GM21526 (cell line): Measurements from ENCODE around the gene LZTFL1.

ENCODE experiments used
- ATAC-seq: cut with Tn5 transposase; IDR thresholded peaks from one replicate; pipeline ENCODE4 v1.9.1; 2021; ENCODE audit warnings: moderate library complexity; ENCODE audit not compliant: unreplicated experiment, low FRiP score

Gene LZTFL1

DNA sequence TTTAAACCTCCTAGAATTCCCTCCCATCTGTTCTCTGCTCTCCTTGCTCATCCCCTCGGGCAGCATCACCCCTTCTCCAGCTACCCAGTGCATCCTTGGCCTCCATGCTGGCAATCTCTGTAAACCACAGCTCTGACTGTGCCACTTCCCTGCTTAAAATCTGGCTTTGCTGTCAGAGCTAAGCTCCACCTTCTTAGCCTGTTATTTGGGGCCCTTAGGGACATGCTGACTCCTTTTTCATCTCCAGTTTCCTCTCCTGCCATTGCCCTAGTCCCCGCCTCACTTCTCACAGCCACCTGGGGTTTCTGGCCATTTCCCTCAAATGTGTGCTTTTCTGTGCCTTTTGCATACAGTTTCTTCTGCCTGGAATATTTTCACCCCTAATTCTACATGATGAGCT is 51.3 kb downstream of the LZTFL1 start:
- ATAC-seq, result no peak

DNA sequence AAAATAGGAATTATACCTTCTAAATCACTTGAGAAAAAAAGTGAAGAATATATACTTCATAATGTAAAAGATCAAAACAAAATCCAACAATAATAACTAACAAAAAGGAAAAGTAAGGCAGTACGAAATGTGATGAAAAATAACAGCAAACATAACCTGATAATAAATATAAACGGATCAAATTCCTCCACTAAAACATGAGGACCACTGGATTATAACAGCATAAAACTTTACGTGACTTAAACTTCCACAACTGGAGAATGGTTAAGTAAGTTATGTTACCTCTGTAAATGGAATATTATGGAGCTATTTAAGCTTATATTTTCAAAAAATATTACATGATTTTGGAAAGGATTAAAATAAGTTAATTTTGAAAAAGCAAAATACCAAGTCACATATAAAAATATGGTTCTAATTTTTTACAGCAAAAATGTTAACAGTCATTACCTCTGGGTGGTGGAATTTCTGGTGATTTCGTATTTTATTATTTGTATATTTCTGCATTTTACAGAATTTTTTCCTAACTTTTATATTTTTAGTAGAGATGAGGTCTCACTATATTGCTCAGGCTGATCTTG is 52.6 kb downstream of the LZTFL1 start:
- ATAC-seq, result no peak

DNA sequence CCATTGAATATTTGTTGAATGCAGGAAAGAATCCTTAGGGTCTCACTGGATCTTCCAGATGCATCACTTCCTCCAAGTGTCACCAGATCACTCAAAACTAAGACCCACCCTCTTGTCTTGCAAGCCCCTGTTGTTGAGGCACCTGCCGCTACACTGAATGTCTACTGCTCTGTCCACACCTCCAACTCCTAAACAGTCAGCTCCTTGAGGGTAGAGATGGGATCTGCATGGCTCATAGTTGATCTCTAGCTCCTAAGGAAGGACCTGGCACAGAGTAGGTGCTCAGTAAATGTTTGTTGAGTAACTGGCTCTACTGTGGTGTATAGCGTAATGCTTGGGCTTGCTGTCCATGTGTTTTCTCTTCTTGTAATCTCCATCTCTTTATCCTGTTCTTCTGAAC is 54.4 kb downstream of the LZTFL1 start:
- no peak for ATAC-seq

DNA sequence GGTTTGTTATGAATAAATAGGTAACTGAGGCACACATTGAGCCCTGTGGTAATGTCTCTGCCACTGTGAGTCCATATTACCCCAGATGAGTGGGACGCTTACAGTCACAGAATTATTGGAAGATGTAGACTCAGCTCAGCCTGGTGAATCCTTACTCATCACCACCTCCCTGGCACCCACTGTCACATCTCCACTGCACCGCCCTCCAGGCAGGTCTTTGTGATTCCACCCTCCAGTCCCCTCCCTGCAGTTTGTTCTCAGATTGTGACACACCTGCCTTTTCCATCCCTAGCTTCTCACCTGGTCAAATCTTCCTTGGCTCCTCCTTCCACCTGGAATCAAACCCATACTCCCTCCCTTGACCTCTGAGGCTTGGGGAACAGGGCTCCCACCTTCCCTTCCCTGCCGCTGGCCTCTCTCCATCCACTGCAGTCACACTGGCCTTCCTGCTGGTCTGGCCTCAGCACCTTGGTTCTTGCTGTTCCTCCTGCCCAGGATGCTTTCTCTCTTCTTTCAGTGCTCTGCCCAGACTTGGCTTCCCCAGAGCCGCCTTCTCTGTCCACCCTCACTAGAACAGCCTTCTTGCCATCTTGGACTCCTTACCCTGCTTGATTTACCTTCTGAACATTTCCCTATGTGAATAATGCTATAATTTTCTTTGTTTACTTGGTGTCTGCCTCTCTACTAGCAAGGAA is 55.0 kb downstream of the LZTFL1 start:
- ATAC-seq, result no peak

DNA sequence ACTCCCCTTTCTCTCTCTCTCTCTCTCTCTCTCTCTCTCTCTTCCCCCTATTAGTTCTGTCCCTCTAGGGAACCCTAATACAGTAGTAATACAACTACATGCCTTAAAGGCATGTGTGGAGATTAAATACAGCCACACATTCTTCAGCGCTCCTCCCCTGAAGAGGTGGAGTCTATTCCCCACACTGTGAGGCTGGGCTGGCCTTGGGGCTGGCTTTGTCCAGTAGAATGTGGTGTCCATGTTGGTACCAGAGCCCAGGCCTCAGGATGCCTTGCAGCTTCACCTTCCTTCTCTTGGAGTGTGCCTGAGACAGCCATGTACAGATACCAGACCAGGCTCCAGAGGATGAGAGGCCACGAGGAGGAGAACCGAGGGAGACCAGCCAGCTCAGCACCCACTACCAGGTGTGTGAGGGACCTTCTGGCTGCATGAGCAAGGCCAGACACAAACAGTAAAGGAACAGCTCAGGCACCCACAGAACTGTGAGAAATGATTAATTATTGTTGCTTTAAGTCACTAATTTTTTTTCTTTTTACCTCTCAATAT is 56.2 kb downstream of the LZTFL1 start:
- no peak for ATAC-seq

DNA sequence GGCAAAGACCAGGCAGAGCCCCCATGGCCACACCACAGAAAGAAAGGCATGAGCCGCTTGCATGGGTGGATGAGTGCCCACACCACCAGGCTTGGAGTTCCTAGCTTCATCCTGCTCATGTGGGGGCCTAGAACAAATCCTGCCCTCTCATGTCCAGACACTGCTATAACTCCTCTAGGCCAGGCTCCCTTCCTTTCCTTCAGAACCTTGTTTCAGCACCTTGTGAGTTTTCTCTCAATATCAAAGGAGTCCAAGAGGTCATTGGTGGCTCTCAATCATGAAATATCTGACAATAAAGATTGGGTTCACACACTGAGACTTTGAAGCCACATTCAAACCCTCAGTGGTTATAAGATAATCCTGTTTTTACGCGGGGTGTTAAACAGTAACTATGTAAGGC is 58.3 kb downstream of the LZTFL1 start:
- ATAC-seq, result no peak

DNA sequence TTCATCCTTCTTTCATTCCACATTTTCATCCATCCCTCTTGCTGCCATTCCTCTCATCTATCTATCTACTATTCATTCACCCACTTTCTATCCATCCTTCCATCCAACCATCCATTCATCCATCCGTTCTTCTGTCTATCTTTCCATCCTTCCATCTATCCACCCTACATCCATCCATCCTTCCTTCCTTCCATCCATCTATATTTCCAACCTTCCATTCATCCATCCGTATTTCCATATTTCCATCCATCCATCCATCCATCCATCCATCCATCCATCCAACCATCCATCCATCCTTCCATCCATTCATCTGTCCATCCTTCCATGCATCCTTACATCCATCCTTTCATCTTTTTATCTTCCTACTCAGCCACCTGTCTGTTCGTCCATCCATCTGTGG is 59.5 kb downstream of the LZTFL1 start:
- no peak for ATAC-seq

DNA sequence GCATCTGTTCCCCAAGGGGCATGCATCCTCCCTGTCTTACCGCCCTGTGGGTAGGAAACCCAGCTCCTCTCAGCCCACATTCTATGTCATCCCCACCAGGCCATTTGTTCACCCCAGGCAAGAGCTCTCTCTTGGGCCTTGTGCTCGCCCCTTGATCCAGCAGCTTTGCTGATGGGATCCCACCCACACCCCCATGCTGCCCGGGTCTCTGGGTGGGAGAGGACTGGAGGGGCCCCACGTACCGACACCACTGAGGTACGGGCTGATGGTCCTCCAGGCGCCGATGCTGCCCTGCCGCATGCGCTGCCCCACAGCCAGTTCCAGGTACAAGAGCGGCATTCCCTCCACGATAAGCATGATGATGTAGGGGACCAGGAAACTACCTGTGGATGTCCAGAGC is 60.1 kb downstream of the LZTFL1 start:
- no peak for ATAC-seq

DNA sequence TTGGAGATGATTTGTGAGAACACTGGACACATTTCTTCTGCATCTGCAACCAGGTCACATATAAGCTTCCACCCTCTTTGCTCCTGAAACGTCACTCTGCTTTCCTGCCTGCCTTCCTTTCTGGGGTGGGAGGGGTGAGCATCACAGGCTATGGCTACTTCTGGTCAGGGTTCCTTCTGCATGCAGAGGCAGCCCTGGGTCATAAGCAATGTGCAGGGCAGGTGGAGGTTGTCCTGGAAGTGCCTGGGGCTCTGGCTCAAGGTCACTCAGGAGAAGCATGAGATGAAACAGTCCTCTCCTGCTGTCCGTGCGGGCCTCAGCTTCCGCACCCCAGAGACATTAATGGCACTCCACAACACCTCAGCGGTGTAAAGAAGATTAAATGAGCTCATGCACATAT is 60.6 kb downstream of the LZTFL1 start:
- ATAC-seq, result no peak

DNA sequence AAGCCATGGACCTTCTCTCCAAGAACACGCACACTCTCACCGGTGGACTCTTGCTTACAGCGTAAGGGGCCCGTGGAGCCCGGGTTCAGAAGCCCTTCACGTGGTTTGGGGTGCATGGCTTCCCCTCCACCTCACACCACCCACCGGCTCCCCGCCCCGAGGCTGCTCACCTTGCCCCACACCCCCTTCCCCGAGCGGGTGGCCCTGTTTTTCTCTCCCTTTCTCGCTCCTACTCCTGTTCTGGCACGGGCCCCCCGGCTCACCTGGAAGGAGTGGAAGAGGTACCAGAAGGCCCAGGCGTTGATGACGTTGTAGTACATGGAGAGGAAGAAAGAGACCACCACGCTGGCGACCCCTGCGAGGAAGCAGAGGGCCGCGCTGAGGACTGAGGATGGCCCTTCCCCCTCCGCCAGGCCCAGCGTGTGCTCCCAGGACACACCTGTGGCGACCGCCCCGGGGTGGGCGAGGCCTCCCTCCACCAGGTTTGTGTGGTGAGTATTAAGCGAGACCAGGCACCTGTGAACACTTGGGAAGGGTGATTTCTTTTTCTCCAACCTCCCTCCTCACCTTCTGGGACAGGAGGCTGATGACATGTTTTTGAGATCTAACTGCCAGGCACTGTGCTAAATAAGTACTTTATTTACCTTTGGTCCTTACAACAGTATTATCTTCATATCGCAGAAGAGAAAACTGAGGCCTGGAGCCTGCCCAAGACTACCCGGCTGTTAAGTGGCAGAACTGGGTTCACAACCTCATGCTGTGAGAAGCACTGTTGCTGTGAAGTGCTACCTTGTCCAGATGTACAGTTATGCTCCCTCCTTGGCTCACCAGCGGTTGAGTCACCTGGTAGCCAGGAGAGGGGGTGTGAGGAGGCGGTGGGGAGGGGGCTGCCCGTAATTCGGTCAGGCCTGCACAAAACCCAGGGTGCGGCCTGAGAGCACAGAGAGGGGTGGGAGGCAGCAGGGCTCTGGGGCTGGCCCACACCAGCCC is 61.9 kb downstream of the LZTFL1 start:
- no peak for ATAC-seq

DNA sequence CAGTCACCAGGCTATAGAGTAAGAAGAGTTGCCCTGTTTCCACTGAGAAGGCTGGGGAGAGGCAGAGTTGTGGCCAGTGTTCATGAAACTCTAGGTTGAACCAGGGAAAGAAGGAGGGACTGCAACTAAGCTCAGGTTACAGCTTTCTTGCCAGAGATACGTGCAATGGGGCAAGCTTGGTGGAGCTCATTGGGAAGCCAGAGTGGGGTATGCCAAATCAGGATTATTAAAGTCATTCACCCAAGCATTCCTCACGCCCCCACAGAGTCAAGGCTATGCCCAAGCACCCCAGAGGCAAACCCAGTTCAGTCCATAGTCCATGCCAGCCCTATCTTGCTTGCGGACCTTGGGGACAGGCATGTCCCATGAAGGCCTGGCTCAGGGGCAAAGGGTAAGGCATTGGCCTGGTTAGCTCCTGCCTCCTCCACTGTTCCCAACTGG is 63.1 kb downstream of the LZTFL1 start:
- ATAC-seq, result no peak

DNA sequence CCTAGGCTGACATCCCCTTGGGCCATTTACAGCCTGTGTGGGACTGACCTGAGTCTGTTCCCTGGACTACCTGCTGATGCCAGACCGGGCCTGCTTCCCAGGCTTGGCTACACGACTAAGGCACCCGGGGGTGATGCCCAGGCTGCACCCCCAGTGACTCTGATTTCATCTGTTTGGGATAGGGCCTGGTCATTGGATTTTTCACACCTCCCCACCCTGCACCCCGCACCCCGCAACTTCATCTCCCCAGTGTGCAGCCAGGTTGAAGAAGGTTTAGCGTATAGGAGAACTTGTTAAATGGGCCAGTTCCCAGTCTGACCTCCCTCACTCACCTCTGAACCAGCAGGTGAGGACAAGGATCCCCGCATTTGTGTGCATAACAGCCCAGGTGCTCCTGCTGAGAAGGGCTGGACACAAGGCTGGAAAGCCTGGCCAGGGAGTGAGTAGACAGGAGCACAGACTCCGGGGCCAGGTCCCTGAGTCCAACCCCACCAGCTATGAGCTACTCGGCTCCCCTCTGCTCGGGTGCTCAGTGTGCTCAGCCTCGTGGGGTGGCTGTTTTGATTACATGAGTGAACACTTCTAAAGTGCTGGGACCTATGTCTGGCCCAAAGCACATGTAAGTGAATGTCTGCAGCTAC is 64.1 kb downstream of the LZTFL1 start:
- no peak for ATAC-seq

DNA sequence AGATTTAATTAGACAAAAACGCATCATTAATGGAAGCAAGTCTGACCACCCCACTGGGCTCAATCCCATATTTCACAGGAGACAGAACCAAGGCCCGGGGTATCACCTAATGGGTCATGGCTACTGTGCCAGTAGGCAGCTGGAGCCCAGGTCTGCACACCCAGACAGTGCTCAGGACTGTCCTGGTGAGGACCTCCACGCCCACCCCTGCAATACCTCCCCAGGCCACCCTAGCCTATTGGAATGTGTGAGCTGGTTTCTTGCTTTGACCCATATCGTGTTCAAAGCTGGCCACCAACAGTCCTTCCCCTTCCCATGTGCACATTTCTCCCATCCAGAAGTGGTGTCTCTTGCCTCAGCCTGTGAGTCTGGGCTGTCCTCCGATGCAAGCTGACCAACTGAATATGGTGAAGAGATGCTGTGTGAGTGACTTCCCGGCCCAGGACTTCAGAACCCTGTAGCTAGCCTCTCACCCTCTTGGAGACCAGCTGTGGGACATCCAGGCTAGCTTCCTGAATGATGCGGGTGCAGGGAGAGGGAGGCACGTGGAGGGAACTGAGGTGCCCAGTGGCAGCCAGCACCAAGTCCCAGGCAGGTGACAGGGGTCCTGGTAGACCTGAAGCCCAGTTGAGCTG is 64.7 kb downstream of the LZTFL1 start:
- ATAC-seq, result no peak

DNA sequence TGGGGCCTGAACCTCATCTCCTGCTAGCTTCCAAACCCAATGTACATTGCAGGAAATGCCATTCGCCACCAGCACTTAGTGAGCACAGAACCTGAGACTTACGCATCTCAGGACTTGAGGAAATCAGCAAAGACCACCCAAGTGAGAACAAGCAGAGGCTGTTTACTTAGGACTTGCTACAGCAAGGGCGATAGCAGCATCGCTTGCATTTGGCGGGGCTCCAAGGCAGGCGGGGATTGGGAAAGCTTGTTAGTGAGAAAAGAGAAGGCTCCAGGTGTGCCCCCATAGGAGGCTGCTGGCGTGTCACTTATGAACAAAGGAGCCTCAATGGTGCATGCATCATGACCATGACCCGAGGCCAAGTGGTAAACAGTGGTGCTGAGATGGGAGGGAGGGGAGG is 65.3 kb downstream of the LZTFL1 start:
- no peak for ATAC-seq

DNA sequence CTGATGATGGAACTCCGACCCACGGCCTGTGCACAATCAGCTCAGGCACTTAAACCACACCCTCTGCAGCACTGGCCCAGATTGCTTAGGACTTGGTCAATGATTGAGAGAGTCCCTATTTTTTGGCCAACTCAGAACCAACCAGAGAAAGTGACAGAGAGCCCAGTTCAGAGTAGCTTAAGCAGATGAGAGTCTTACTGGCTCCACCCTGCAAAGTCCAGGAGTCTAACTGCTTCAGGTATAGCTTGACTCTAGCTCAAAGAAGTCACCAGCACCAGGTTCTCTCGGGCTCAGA is 65.7 kb downstream of the LZTFL1 start:
- no peak for ATAC-seq

DNA sequence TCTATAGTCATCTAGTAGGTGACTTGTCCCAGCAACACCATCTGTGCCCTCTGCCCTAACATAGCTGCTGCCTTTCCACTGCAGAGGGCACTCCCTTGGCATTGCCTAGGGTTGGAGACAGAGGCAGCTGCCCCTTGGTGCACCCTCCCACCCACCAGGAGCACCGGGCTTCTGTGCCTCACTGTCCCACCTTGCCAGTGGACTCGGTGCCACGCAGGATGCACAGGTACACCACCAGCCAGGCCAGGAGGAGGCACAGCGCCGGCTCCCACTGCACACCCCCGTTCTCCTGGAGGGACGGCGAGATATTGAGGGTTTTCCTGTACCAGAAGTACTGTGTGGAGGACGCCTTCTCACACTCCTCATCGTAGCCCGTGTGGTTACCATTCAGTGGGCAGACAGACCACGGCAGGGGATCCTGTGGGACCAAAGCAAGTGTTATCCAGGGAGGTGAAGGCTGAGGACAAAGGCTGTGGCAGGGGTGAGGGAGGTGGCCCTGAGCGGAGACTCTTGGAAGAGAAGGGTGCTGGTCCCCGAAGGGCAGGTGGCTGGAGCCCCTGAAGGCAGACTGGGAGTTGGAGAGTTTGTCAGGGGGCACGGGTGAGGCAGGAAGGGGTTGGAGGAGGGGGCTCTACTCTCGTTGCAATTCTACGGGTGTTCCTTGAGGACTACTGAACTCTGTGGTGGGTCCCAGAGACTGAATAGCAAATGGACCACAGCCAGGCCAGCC is 66.2 kb downstream of the LZTFL1 start:
- ATAC-seq, result no peak

DNA sequence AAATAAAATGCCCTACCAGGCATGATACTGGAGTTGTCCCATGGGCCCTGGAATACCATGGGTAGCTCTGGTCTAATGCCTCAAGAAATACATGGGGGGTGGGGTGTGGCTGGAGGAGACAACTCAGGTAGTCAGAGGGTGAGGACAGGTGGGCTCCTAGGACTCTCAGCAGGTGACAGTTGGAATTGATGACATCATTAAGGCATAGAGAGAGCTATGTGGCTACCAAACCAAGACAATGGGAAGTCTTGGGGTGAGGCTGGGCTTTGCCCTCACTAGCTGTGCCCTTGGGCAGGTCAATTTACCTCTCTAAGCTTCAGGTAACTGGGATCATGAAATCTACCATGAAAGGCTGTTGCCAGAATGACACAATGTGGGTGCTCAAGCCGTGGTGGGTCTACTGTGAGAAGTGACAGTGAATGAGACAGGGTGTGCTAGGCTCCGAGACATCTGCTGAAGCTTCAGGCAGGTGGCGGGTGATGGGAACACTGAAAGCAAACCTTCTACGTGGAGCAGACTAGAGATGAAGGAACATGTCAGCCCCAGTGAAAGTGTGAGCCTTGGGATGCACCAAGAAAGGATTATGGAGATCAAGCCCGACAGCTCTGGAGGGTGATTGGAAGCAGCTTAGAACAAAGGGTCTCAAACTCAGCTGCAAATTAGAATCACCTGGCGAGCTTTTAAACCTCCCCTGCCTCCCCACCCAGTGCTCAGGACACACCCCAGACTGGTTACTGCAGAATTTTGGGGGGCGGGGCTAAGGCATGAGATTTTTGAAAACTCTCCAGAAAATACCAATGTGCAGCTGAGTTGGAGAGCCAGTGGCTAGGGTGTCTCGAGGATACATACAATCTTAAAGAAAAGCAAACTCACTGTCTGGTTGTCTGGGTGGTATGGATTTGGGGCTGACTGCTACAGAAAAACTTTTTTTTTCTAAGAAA is 67.1 kb downstream of the LZTFL1 start:
- no peak for ATAC-seq

DNA sequence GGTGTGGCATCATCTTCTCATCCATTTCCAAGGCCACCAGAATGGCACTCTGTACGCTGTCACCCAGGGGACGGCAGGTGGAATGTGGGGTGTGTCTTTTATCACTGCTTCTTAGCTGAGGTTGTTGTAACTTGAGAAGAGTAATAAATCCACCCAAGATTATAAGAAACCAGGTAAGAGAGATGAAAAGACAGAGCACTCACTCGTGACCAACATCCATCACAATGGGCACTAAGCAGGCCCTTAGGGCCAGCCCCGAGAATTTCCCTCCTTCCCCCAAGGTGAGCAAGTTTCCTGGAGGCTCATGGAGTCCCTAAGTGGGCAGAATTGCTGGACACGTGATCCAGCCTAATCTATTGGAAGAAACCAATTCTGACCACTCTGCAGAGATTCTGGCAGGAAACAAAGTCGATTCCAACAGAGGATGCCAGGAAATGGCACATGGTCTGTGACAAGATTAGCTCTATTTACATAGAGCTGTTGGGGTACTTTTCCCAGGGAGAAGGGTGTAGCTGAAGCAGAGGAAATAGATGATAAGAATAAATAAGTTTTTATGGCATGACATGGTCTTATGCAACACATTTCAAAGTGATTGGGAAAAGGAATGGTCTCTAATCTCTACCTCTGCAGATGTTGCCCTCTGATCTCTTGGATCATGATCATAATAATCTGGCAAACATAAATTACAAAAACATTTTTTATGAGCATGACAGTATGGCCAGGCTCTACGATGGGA is 68.0 kb downstream of the LZTFL1 start:
- ATAC-seq, result no peak
